Measurements from ENCODE around the gene HIVEP1. TPM values are rescaled to one million over a fixed set of nuclear protein-coding genes. Genes with fewer than 3 reads are reported as not detected.

Gene HIVEP1
- total and polyA plus RNA-seq, 3 experiments from 2014 or later: 2.8 to 37.1 (median 33.5) TPM

GRCh38 chr6:12014027-12014872 is 2.1 kb downstream of the HIVEP1 start:
- Histone ChIP-seq H3K4me3 (ENCODE audit: low read length) (no peak overlapping the region), H3K27me3 (ENCODE audit: insufficient read depth, low read length, poor library complexity, severe bottlenecking) (no peaks in the 10 kb centered on the region), H3K27ac (ENCODE audit: low read depth, low read length) (no peak overlapping the region), H3K36me3 (ENCODE audit: insufficient read depth, low read length) (peaks cover 3% of the 10 kb centered on the region), H3K9me3 (ENCODE audit: low read length) (no peaks in the 10 kb centered on the region), H3K4me1 (ENCODE audit: insufficient read depth, low read length) (peaks cover 27% of the 10 kb centered on the region)
- DNase-seq: no peak
- ChIA-PET POLR2A (no interaction called here), CTCF (no interaction called here)
- H3K36me3 Mint-ChIP-seq: peaks cover 9 to 36% (median 10%) of the 10 kb centered on the region in 3 donors
- H3K27me3 Mint-ChIP-seq: peaks cover 0 to 10% of the 10 kb centered on the region in 2 donors
- H3K9me3 Mint-ChIP-seq: no peaks in the 10 kb centered on the region
- H3K4me3 Mint-ChIP-seq: peak overlapping the region in 6 of 7 donors; percentile 13 to 93 (median 40)
- H3K27ac Mint-ChIP-seq: peak overlapping the region in 6 of 8 donors; percentile 4 to 94 (median 54)
- peaks cover 23 to 57% (median 54%) of the 10 kb centered on the region in 3 donors for H3K4me1 Mint-ChIP-seq

GRCh38 chr6:12014873-12015149 is 2.7 kb downstream of the HIVEP1 start:
- POLR2A ChIA-PET: no interaction called here
- CTCF ChIA-PET: no interaction called here
- Mint-ChIP-seq H3K27ac (peak overlapping the region in 3 of 8 donors; percentile 31 to 94 (median 51)), H3K9me3 (no peaks in the 10 kb centered on the region), H3K27me3 (peaks cover 0 to 10% of the 10 kb centered on the region in 2 donors), H3K4me3 (peak overlapping the region in 1 of 7 donors; percentile 92), H3K4me1 (peaks cover 21 to 58% (median 56%) of the 10 kb centered on the region in 3 donors), H3K36me3 (peaks cover 10 to 37% (median 10%) of the 10 kb centered on the region in 3 donors)
- peaks cover 3% of the 10 kb centered on the region for H3K36me3 ChIP-seq (ENCODE audit: insufficient read depth, low read length)
- no peaks in the 10 kb centered on the region for H3K9me3 ChIP-seq (ENCODE audit: low read length)
- H3K4me3 ChIP-seq (ENCODE audit: low read length): no peak overlapping the region
- H3K27me3 ChIP-seq (ENCODE audit: insufficient read depth, low read length, poor library complexity, severe bottlenecking): no peaks in the 10 kb centered on the region
- H3K4me1 ChIP-seq (ENCODE audit: insufficient read depth, low read length): peaks cover 31% of the 10 kb centered on the region
- no peak for DNase-seq
- H3K27ac ChIP-seq (ENCODE audit: low read depth, low read length): no peak overlapping the region

- POLR2A ChIA-PET: no interaction called here
- Mint-ChIP-seq H3K4me1 (peaks cover 15 to 58% (median 52%) of the 10 kb centered on the region in 3 donors), H3K9me3 (no peaks in the 10 kb centered on the region), H3K36me3 (peaks cover 19 to 44% (median 22%) of the 10 kb centered on the region in 3 donors), H3K4me3 (peak overlapping the region in 1 of 7 donors; percentile 37), H3K27ac (peak overlapping the region in 3 of 8 donors; percentile 14 to 46 (median 35)), H3K27me3 (peaks cover 0 to 8% of the 10 kb centered on the region in 2 donors)
- CTCF ChIA-PET: no interaction called here
- peak in 2 of 5 donors; percentile 3 to 61 for DNase-seq
- no peak overlapping the region for H3K4me3 ChIP-seq (ENCODE audit: low read length)
- no peaks in the 10 kb centered on the region for H3K9me3 ChIP-seq (ENCODE audit: low read length)
- H3K4me1 ChIP-seq (ENCODE audit: insufficient read depth, low read length): peaks cover 38% of the 10 kb centered on the region
- peaks cover 3% of the 10 kb centered on the region for H3K36me3 ChIP-seq (ENCODE audit: insufficient read depth, low read length)
- H3K27me3 ChIP-seq (ENCODE audit: insufficient read depth, low read length, poor library complexity, severe bottlenecking): no peaks in the 10 kb centered on the region
- no peak overlapping the region for H3K27ac ChIP-seq (ENCODE audit: low read depth, low read length)
Observed at GRCh38 chr6:12017263-12017662, 5.2 kb downstream of the HIVEP1 start.

- DNase-seq: no peak
- H3K27ac ChIP-seq (ENCODE audit: low read depth, low read length): no peak overlapping the region
- H3K36me3 Mint-ChIP-seq: peaks cover 19 to 40% (median 22%) of the 10 kb centered on the region in 3 donors
- H3K4me1 Mint-ChIP-seq: peaks cover 20 to 65% (median 59%) of the 10 kb centered on the region in 3 donors
- ChIA-PET POLR2A (no interaction called here), CTCF (no interaction called here)
- H3K27me3 ChIP-seq (ENCODE audit: insufficient read depth, low read length, poor library complexity, severe bottlenecking): no peaks in the 10 kb centered on the region
- peaks cover 0 to 4% of the 10 kb centered on the region in 2 donors for H3K27me3 Mint-ChIP-seq
- no peaks in the 10 kb centered on the region for H3K9me3 Mint-ChIP-seq
- H3K9me3 ChIP-seq (ENCODE audit: low read length): no peaks in the 10 kb centered on the region
- no peak overlapping the region for H3K4me3 ChIP-seq (ENCODE audit: low read length)
- H3K4me3 Mint-ChIP-seq: no peak overlapping the region
- peak overlapping the region in 1 of 8 donors; percentile 47 for H3K27ac Mint-ChIP-seq
- H3K4me1 ChIP-seq (ENCODE audit: insufficient read depth, low read length): peaks cover 38% of the 10 kb centered on the region
- peaks cover 3% of the 10 kb centered on the region for H3K36me3 ChIP-seq (ENCODE audit: insufficient read depth, low read length)
Observed at GRCh38 chr6:12017876-12018401, 5.8 kb downstream of the HIVEP1 start.

- Histone ChIP-seq H3K9me3 (ENCODE audit: low read length) (no peaks in the 10 kb centered on the region), H3K27me3 (ENCODE audit: insufficient read depth, low read length, poor library complexity, severe bottlenecking) (no peaks in the 10 kb centered on the region), H3K27ac (ENCODE audit: low read depth, low read length) (no peak overlapping the region), H3K4me1 (ENCODE audit: insufficient read depth, low read length) (peaks cover 40% of the 10 kb centered on the region), H3K36me3 (ENCODE audit: insufficient read depth, low read length) (no peaks in the 10 kb centered on the region), H3K4me3 (ENCODE audit: low read length) (no peak overlapping the region)
- no peaks in the 10 kb centered on the region for H3K27me3 Mint-ChIP-seq
- peaks cover 19 to 37% (median 27%) of the 10 kb centered on the region in 3 donors for H3K36me3 Mint-ChIP-seq
- no peak overlapping the region for H3K4me3 Mint-ChIP-seq
- ChIA-PET POLR2A (no interaction called here), CTCF (no interaction called here)
- H3K4me1 Mint-ChIP-seq: peaks cover 20 to 58% (median 50%) of the 10 kb centered on the region in 3 donors
- no peaks in the 10 kb centered on the region for H3K9me3 Mint-ChIP-seq
- no peak for DNase-seq
- H3K27ac Mint-ChIP-seq: peak overlapping the region in 5 of 8 donors; percentile 4 to 92 (median 47)
Observed at GRCh38 chr6:12020187-12020791, 8.2 kb downstream of the HIVEP1 start.

GRCh38 chr6:12022481-12022880 is 10.4 kb downstream of the HIVEP1 start:
- Mint-ChIP-seq H3K36me3 (peaks cover 18 to 31% (median 27%) of the 10 kb centered on the region in 3 donors), H3K9me3 (peaks cover 0 to under 1% (median 0%) of the 10 kb centered on the region in 5 donors), H3K27ac (no peak overlapping the region), H3K4me1 (peaks cover 28 to 67% (median 60%) of the 10 kb centered on the region in 3 donors), H3K4me3 (no peak overlapping the region), H3K27me3 (no peaks in the 10 kb centered on the region)
- ChIA-PET POLR2A (interaction anchor here (0.6 kb wide), 1 partner anchor 10 kb away, joined by 3 read pairs; no protein-coding TSS in a partner anchor), CTCF (no interaction called here)
- Histone ChIP-seq H3K4me1 (ENCODE audit: insufficient read depth, low read length) (peaks cover 35% of the 10 kb centered on the region), H3K4me3 (ENCODE audit: low read length) (no peak overlapping the region), H3K36me3 (ENCODE audit: insufficient read depth, low read length) (no peaks in the 10 kb centered on the region), H3K27ac (ENCODE audit: low read depth, low read length) (no peak overlapping the region), H3K27me3 (ENCODE audit: insufficient read depth, low read length, poor library complexity, severe bottlenecking) (no peaks in the 10 kb centered on the region), H3K9me3 (ENCODE audit: low read length) (no peaks in the 10 kb centered on the region)
- DNase-seq: no peak

- no peak for DNase-seq
- no peak overlapping the region for H3K4me3 ChIP-seq (ENCODE audit: low read length)
- no peaks in the 10 kb centered on the region for H3K36me3 ChIP-seq (ENCODE audit: insufficient read depth, low read length)
- Mint-ChIP-seq H3K36me3 (peaks cover 20 to 34% (median 25%) of the 10 kb centered on the region in 3 donors), H3K9me3 (peaks cover 0 to 5% (median 0%) of the 10 kb centered on the region in 5 donors), H3K4me1 (peaks cover 31 to 72% (median 64%) of the 10 kb centered on the region in 3 donors), H3K4me3 (no peak overlapping the region), H3K27me3 (no peaks in the 10 kb centered on the region), H3K27ac (no peak overlapping the region)
- H3K27ac ChIP-seq (ENCODE audit: low read depth, low read length): no peak overlapping the region
- H3K27me3 ChIP-seq (ENCODE audit: insufficient read depth, low read length, poor library complexity, severe bottlenecking): no peaks in the 10 kb centered on the region
- peaks cover 35% of the 10 kb centered on the region for H3K4me1 ChIP-seq (ENCODE audit: insufficient read depth, low read length)
- ChIA-PET POLR2A (no interaction called here), CTCF (no interaction called here)
- no peaks in the 10 kb centered on the region for H3K9me3 ChIP-seq (ENCODE audit: low read length)
Observed at GRCh38 chr6:12022953-12023388, 10.9 kb downstream of the HIVEP1 start.

GRCh38 chr6:12024216-12024615 is 12.1 kb downstream of the HIVEP1 start:
- ChIA-PET CTCF (no interaction called here), POLR2A (no interaction called here)
- no peak overlapping the region for H3K4me3 Mint-ChIP-seq
- H3K27me3 ChIP-seq (ENCODE audit: insufficient read depth, low read length, poor library complexity, severe bottlenecking): no peaks in the 10 kb centered on the region
- H3K36me3 Mint-ChIP-seq: peaks cover 20 to 42% (median 28%) of the 10 kb centered on the region in 3 donors
- no peak overlapping the region for H3K27ac Mint-ChIP-seq
- no peaks in the 10 kb centered on the region for H3K36me3 ChIP-seq (ENCODE audit: insufficient read depth, low read length)
- H3K4me3 ChIP-seq (ENCODE audit: low read length): no peak overlapping the region
- peaks cover 2 to 13% (median 3%) of the 10 kb centered on the region in 5 donors for H3K9me3 Mint-ChIP-seq
- no peaks in the 10 kb centered on the region for H3K27me3 Mint-ChIP-seq
- H3K9me3 ChIP-seq (ENCODE audit: low read length): no peaks in the 10 kb centered on the region
- H3K4me1 ChIP-seq (ENCODE audit: insufficient read depth, low read length): peaks cover 35% of the 10 kb centered on the region
- H3K4me1 Mint-ChIP-seq: peaks cover 31 to 70% (median 54%) of the 10 kb centered on the region in 3 donors
- H3K27ac ChIP-seq (ENCODE audit: low read depth, low read length): no peak overlapping the region
- DNase-seq: no peak

All from CD8-positive, alpha-beta memory T cell (primary cell).